Measurements from ENCODE around the gene PIM1. TPM values are rescaled to one million over a fixed set of nuclear protein-coding genes. Genes with fewer than 3 reads are reported as not detected.
"Not testable (repeated sequence)": the region's sequence is repeated elsewhere in the genome, so short reads cannot be mapped to it uniquely, and the experiment has no call there.

The PIM1 gene
- total RNA-seq, 4 donors from 2014 or later: 13.1 to 54.5 (median 22.2) TPM

DNA sequence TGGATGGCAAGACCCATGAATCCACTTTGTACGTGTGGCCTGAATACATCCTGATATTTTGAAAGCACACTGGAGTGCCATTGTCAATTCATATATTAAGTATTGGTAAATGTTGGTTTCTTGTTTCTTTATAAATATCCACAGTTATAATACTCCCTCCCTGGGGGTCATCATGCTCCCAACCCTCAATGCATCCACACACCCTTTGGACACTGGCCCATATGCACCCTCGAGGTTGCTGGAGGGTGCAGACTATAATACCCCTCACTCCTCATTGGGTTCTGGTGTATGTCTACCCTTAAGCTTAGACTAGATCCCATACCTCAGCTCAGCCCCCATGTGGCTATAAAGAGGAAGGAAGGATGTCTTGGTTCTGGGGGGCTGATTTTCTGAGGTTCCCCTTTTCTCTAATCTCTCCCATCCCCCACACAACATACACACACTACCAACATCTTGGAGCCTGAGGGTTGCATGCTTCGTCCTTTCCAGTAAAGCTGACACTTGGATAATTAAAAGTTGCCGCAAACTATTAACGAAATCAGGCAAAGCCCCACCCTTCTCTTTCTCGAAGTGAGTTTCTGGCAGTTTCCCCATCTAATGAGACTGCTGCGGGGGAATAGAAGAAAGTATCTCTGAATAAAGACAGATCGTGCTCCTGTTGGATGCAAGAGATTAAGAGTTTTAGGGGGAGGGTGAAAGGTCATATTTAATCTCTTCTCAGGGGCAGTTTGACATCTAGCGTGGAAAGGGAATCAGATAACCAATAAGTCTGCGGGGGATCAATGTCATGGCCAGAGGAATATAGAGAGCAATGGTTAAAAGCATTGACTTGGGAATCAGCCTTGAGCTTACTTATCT, 7.4 kb downstream of the PIM1 start:
- DNase-seq: no peak
- H3K9me3 ChIP-seq: no peaks in the 10 kb centered on the region
- TF ChIP-seq POLR2A (IDR thresholded peaks at IDR 0.05) (no peak), CTCF (IDR thresholded peaks at IDR 0.05) (no peak)
- intact Hi-C loops (cut with DNase I): loop anchor here (10.0 kb wide), 1 partner anchor 293 kb away; the partner anchor contains the start of gene C6orf89
- peaks cover 3 to 20% of the 10 kb centered on the region in 2 donors for H3K4me1 ChIP-seq
- peaks cover 25 to 26% of the 10 kb centered on the region in 2 donors for H3K36me3 ChIP-seq
- H3K27me3 ChIP-seq: no peaks in the 10 kb centered on the region
- no peak overlapping the region for H3K4me3 ChIP-seq (replicated peaks in 1 of 3)
- no peak overlapping the region for H3K27ac ChIP-seq
- WGBS, 2 donors: 73 to 76% methylated on average over 10 of the region's 10 CpGs

DNA sequence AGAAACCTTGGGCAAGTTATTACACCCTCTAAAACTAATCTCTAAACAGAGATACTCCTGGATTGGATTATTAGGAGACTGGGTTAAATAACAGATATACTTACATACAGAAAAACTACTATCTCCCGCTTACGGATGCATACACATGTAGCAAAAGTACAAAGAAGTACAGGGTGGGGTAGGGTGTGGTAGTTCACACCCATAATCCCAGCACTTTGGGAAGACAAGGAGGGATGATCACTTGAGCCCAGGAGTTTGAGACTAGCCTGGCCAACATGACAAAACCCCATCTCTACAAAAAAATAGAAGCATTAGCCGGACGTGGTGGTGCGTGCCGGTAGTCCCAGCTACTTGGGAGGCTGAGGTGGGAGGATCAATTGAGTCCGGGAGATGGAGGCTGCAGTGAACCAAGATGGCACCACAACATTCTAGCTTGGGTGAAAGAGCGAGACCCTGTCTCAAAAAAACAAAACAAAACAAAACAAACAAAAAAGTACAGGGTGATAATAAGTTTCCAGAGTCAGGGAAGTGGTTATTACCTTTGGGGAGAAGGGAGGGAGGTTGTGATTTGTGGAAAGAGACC, 8.1 kb downstream of the PIM1 start:
- WGBS, 2 donors: 95 to 96% methylated on average over 8 of the region's 8 CpGs
- Histone ChIP-seq H3K9me3 (no peaks in the 10 kb centered on the region), H3K36me3 (peaks cover 22 to 23% of the 10 kb centered on the region in 2 donors), H3K27me3 (no peaks in the 10 kb centered on the region), H3K4me1 (peaks cover 0 to 13% of the 10 kb centered on the region in 2 donors), H3K27ac (no peak overlapping the region), H3K4me3 (replicated peaks in 1 of 3) (no peak overlapping the region)
- TF ChIP-seq POLR2A (IDR thresholded peaks at IDR 0.05) (no peak), CTCF (IDR thresholded peaks at IDR 0.05) (no peak)
- no peak for DNase-seq
- intact Hi-C loops (cut with DNase I): loop anchor here (10.0 kb wide), 1 partner anchor 293 kb away; the partner anchor contains the start of gene C6orf89

GRCh38 chr6:37180075-37180474, 10.1 kb downstream of the PIM1 start:
- Histone ChIP-seq H3K9me3 (no peaks in the 10 kb centered on the region), H3K4me1 (no peaks in the 10 kb centered on the region), H3K4me3 (replicated peaks in 1 of 3) (no peak overlapping the region), H3K27ac (no peak overlapping the region), H3K27me3 (no peaks in the 10 kb centered on the region), H3K36me3 (peaks cover 3% of the 10 kb centered on the region in 2 donors)
- intact Hi-C loops (cut with DNase I): no loop called here
- 82 to 83% methylated on average over 2 of the region's 2 CpGs for WGBS, 2 donors
- no peak for DNase-seq
- TF ChIP-seq CTCF (IDR thresholded peaks at IDR 0.05) (no peak), POLR2A (IDR thresholded peaks at IDR 0.05) (no peak)

DNA sequence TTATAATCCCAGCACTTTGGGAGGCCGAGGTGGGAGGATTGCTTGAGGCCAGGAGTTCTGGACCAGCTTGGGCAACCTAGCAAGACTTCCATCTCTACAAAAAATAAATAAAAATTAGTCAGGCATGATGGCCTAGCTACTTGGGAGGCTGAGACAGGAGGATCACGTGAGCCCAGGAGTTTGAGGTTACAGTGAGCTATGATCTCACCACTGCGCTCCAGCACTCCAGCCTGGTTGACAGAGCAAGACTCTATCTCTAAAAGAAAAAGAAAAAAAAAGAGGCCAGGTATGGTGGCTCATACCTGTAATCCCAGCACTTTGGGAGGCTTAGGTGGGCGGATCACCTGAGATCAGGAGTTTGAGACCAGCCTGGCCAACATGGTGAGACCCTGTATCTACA, 10.7 kb downstream of the PIM1 start:
- WGBS, 2 donors: 88 to 90% methylated on average over 4 of the region's 4 CpGs
- DNase-seq; intact Hi-C loops (cut with DNase I); H3K4me1 ChIP-seq; H3K27ac ChIP-seq; H3K36me3 ChIP-seq; H3K4me3 ChIP-seq (replicated peaks in 1 of 3); H3K9me3 ChIP-seq; H3K27me3 ChIP-seq: not testable (repeated sequence)

DNA sequence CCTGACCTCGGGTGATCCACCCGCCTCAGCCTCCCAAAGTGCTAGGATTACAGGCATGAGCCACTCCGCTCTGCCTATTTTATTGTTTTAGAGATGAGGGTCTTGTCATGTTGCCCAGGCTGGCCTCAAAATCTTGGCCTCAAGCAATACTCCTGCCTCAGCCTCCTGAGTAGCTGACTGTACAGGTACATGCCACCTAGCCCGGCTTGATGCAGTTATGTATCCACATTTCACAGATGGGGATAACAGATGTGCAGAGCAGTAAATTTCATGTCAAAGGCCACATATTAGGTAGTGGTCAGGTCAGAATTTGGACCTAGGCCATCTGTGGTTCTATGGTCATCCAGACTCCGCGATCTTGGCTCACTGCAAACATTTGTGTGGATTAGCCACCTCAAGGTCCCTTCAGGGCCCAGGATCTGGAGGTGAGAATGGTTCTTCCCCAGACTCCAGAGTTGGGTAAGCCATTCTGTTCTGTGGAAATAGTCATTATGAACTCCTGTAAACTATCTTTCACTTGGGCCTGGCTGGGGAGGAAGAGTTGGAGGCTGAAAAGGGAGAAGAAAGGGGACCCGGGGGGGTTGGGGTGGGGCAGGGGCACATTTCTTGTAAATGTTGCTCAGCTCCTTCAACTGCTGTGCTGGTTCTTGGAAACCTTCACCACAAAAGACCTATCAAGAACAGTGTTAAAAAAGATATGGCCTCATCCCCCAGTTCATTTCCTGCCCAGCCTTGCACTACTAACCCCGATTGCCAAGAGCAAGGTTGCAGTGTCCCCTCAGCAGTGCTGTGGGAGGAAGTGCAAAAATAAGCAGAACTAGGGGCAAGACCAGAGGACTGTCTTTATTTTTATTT, 13.0 kb downstream of the PIM1 start:
- intact Hi-C loops (cut with DNase I): no loop called here
- 80 to 91% methylated on average over 6 to 8 of the region's 8 CpGs for WGBS, 2 donors
- DNase-seq: no peak
- no peaks in the 10 kb centered on the region for H3K36me3 ChIP-seq
- H3K27ac ChIP-seq: no peak overlapping the region
- H3K4me3 ChIP-seq (replicated peaks in 1 of 3): no peak overlapping the region
- H3K9me3 ChIP-seq: no peaks in the 10 kb centered on the region
- H3K4me1 ChIP-seq: no peaks in the 10 kb centered on the region
- TF ChIP-seq POLR2A (IDR thresholded peaks at IDR 0.05): no peak
- no peak for TF ChIP-seq CTCF (IDR thresholded peaks at IDR 0.05)
- H3K27me3 ChIP-seq: no peaks in the 10 kb centered on the region

GRCh38 chr6:37185949-37186720, 16.2 kb downstream of the PIM1 start:
- H3K27me3 ChIP-seq; H3K27ac ChIP-seq; H3K4me1 ChIP-seq; intact Hi-C loops (cut with DNase I); H3K9me3 ChIP-seq; H3K36me3 ChIP-seq; H3K4me3 ChIP-seq (replicated peaks in 1 of 3); DNase-seq: not testable (repeated sequence)
- 87 to 92% methylated on average over 6 of the region's 6 CpGs for WGBS, 2 donors
